Gastrocnemius medialis (tissue), 4 donors: ENCODE results near the gene CAPNS2.

Experiments used
- CTCF ChIP-seq, 5 experiments: fragments of 450-650 bp in 3 of 5; fragments of 200-600 bp in 2 of 5; sonication (generic) in 2 of 5; IDR thresholded peaks in 4 of 5; conservative IDR thresholded peaks in 1 of 5; 1 replicate in 4 of 5; 2 replicates in 1 of 5; pipeline ENCODE4 v1.5.1; 2016 to 2019; ENCODE audit warnings: antibody characterized with exemption in 5 of 5, mild to moderate bottlenecking in 3 of 5, moderate library complexity in 3 of 5
- POLR2A ChIP-seq, 2 donors: fragments of 450-650 bp; IDR thresholded peaks; one replicate each; pipeline ENCODE4 v1.6.1; 2017; ENCODE audit warnings: antibody characterized with exemption in 2 of 2, mild to moderate bottlenecking in 2 of 2, moderate library complexity in 2 of 2

GRCh38 chr16:55555436-55555835 is 11.0 kb upstream of the CAPNS2 start:
- no peak for TF ChIP-seq POLR2A (IDR thresholded peaks at IDR 0.05)
- TF ChIP-seq CTCF (IDR thresholded peaks at IDR 0.05 in 4 of 5, conservative IDR thresholded peaks at IDR 0.05 in 1 of 5), result no peak
